GM18907 (cell line): ENCODE measurements around the gene CCRL2.
A peak's percentile ranks its signal among the peaks of the same experiment; 100 is the strongest.
"Not testable (repeated sequence)": the region's sequence is repeated elsewhere in the genome, so short reads cannot be mapped to it uniquely, and the experiment has no call there.

ENCODE experiments used
- ATAC-seq: cut with Tn5 transposase; IDR thresholded peaks from one replicate; pipeline ENCODE4 v1.9.1; 2021; ENCODE audit warnings: mild to moderate bottlenecking, moderate library complexity; ENCODE audit not compliant: unreplicated experiment

CCRL2 gene

DNA sequence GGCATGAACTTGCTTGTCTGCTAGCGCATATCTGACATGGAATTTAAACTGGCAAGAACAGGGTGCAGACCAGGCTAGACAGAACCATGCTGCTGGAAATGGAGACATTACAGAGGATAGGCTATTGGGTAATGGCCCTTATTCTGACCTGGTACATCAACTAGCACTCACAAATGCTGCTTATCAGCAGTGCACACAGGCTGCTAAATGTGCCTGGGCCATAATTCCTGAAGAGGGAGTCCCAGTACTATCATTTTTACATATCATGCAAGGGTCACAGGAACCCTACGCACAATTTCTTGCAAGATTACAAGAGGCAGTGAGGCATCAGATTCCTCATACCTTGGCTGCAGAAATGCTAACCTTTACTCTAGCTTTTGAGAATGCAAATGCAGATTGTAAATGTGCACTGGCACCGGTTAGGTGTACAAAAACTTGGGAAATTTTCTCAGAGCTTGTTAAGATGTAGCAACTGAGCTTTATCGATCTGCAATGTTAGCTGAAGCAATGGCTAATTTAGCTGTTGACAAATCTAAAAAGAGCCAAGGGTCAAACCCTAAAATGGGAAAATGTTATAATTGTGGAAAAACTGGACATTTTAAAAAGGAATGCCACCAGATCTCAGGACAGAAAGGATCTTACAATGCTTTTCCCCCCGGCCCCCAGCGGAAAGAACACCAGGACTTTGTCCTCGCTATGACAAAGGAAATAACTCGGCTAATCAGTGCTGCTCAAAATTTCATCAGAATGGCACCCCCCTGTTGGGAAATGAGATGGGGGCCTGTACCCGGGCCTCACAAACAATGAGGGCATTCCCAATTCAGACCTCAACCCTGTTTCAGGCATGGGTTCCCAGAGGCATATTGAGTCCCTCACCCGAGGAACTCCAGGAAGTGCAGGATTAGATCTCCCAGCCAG lies 21.1 kb downstream of the CCRL2 start:
- no peak for ATAC-seq

DNA sequence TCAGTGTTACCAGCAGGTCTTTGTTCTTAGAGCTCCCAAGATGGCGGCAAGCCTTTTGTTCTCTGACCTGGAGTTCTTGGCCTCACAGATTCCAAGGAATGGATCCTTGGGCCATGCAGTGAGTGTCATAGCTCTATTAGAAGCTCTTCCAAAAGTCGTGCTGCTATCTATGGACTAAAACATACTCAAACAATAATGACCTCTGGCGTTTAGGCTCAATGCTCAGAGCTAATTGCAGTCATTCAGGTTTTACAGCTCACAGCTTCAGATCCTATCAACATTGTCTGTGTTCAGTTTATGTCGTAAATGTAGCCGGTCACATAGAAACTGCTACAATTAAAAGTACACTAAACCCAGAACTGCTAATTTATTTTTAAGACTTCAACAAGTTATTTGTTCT lies 22.2 kb downstream of the CCRL2 start:
- ATAC-seq, result no peak

DNA sequence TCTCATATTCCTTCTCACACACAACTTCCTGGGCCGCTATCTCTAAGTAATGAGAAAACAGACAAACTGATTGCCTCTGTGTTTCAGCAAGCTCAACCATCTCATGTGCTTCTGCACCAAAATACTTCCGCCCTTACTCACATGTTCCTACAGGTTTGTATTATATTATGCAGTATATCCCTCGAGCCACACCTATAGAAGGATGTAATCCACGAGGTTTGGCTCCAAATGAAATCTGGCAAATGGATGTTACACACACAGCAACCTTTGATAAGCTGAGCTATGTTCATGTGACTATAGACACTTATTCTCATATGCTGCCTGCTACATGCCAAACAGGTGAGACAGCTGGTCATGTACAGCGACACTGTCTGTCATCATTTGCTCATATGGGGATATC lies 22.6 kb downstream of the CCRL2 start:
- no peak for ATAC-seq

DNA sequence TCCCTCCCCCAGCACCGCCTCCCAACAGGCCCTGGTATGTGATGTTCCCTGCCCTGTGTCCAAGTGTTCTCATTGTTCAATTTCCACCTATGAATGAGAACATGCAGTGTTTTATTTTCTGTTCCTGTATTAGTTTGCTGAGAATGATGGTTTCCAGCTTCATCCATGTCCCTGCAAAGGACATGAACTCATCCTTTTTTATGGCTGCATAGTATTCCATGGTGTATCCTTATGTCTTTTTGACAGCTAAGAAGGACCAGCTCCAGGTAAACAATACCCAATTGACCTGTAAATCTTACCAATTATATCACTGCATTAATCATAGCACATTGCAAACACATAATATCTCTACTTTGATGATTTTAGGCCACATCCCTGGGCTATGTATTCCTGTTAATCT lies 23.8 kb downstream of the CCRL2 start:
- not testable (repeated sequence) for ATAC-seq

DNA sequence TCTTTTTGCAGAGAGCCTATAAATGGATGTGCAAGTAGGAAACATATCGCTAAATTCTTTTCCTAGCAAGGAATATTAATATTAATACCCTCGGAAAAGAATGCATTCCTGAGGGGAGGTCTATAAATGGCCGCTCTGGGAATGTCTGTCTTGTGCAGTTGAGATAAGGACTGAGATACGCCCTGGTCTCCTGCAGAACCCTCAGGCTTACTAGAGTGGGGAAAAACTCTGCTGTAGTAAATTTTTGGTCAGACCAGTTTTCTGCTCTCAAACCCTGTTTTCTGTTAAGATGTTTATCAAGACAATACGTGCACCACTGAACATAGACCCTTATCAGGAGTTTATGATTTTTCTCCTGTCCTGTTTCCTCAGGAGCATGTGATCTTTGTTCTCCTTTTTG lies 24.8 kb downstream of the CCRL2 start:
- ATAC-seq, result not testable (repeated sequence)

DNA sequence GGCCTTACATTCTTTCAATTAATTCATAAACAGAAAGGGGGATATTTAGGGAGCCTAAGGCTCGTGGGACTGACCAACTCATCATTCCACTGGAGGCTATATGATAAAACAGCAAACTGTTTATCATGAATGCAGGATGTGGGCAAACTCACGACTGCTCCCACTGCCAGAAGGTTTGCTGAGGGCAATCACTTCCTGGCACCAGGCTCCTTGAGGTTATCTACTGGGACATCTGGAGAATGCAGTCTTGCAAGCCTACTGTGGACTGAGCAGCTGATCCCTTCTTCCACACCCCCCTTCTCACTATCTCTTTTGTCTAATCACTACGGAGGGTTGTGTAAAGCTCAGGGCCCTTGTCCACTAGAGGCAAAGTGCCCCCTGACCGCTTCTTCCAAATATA lies 26.1 kb downstream of the CCRL2 start:
- not testable (repeated sequence) for ATAC-seq

DNA sequence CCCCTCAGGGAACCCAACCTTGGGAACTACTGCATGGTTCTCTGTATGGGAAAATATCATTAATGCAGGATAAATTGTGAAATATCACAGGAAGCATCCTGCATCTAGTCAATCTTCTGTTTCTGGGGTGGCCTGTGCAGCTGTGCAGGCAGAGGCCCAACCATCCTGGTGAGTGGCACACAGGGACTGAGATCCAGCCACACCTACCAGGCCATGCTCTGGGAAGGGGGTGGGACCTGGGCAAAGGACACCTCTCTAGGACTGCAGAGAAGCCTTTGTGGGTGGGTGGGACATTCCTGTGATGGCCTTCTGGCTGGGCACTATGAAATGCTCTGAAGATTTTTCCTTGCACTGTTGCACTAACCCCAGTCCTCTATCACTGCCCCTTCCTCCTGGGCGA lies 26.8 kb downstream of the CCRL2 start:
- no peak for ATAC-seq

DNA sequence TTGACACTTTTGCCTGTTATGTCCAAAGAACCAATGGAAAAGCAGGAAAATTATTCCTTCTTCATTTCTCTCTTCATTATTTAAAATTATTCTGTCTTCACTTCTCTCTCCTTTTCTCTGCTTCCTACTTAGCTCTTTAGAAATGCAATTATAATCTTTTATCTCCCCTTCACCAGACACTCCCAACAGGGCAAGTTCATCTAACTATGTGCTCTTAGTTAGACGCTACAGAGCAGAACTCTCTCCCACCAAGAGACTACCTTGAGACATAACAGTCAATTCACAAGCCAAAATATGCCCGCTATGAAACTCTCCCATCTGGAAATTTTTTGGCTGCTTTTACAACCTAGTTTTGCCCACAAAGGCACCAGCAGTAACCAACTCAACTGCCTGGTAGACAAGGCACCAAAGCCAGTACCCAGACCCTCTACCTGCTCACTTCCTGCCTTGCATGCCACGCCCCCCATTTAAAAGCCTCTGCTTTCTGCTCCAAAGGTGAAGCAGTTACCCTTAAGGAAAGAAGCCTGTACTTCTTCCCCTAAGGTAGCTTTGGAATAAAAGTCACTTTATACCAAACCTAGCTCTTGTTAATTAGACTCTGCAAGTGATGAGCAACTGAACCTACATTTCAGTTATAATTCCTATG lies 28.1 kb downstream of the CCRL2 start:
- ATAC-seq, result no peak

DNA sequence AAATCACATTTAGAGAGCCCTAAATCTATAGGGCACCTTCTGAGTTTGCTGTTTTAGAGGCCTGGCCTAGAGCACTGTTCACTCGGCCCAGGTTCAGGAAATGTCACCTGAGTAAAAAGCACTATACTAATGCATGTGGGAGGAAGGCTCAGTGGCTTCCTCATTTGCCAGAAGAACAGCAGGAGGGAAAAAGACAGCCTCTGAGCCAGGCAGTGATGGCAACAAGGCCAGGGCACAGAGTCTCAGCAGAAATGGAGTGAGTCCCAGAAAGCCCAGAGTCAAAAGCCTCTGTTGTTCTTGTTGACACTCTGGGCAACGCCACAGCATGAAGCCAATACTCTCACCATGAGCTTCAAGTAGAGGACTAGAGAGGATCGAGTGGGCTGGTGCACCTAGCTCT lies 31.8 kb downstream of the CCRL2 start:
- no peak for ATAC-seq

DNA sequence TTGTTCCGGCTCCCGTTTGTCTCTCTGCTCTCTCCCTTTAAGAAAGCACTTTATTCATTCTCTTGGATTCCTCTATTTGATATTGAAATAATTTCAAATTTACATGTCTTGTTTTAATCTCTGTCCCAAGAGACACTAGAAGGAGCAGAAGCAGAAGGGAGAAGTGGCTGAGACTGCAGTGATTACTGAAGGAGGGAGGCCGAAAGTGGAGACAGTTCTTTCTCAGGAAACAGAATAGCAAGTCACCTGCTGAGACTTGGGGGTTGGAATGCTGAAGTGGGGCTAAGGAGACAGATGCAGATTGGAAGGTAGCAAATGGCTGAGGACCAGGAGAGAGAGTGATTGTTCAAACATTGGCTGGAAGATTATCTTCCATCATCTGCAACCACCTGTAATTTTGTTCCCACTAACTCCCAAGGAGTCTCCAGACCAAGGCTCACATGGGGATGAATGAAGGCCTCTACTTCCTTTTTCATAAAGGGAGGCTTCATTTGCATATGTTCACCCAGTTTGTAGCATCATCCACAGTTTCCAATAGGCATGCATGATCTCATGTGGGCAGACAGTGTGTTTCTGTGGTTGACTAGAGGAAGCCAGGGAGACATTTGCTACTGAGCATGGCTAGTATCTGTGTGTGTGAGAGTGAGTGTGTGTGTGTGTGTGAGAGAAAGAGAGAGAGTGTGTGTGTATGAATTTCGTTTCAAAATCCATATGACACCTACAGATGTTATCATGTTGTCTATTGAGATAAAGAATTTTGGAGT lies 33.7 kb downstream of the CCRL2 start:
- peak; percentile 85 for ATAC-seq

DNA sequence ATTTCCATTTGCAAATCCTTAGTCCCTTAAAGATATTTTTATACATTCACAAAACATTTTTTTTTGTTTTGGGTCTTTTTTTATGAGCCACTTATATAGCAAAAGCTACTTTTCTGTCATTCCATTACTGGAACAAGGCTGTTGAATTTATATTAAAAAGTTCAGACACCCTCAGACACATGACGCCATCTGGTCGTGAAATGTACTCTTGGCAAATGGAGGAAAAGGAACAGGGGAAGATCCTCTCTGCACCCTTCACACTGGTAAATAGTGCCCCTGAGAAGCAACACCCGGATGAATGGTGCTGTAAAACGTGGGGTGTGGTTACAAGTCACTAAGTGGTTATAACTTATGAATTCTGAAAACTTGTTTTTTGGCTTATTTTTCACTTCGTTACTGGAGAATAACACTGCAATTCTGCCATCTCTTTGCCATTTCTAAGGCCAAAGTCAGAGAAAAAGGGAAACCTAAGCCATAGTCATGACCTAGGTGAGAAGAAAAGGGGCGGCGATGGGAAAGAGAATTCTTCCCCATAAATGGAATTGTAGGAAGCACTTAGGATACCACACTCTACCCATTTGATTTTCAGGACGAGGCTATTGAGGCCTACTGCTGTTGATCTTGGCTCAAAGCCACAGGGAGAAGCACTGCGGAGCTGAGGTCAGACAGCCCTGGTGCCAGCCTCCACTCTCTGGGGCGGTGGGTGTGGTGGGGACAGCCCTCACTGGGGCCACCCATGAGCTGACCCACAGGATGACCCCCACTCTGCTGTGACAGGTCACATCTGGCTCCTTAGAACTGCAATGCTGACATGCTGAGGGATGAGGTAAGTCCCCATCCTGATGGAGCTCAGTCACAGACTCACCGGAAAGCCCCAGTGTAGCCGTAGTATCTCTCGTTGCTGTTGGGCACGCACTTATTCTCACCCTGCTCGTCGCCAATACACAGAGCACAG lies 35.8 kb downstream of the CCRL2 start:
- ATAC-seq, result no peak

DNA sequence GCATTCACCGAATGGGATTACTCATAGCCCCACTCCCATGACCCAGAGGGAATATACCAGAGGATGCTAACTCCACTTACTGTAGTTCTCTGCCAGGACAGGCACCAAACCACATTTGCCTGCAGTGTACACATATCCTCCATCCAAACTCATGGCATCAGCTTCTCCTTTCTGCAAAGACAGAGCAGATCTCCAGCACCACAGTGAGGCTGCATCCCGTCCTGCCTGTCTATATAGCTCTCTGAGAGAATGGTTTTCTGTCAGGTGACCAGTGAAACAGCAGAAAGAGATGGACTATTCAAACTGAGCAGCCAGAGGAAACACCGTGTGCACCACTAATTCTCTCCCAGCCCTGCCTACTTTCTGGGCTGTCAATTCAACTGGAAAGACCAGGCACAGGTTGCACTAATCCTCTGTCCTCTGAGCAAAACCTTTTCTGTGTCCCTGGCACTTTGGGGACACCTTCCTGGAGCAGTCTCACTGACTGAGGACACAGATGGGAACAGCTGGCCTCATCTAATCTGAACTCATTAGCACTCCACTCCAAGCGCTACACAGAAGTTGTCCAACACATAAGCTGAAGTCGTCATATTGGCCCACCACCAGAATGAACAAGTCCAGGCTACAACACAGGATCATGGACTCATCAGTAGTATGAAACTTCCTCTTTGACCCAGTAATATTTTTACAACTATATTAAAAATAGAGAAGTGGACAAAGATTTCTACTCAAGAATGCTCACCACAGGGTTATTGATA lies 40.3 kb downstream of the CCRL2 start:
- ATAC-seq, result no peak

DNA sequence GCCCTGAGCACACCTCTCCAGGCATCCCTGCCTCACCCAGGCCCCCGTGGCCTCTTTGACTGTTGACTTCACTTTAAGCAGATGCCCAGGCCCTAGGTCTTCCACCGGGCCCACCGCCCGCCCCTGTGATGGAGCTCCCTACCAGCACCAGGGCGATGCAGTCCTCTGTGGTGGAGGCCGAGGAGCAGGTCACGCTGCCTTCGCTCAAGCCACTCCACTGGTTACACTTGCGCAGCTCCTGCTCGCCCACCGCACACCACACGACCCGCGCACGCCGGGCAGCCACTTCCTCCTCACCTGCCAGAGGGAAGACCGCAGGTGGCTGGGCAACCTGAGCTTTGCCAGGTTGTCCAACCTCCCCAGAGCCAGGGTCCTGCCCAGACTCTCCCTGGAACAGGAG lies 41.7 kb downstream of the CCRL2 start:
- no peak for ATAC-seq

DNA sequence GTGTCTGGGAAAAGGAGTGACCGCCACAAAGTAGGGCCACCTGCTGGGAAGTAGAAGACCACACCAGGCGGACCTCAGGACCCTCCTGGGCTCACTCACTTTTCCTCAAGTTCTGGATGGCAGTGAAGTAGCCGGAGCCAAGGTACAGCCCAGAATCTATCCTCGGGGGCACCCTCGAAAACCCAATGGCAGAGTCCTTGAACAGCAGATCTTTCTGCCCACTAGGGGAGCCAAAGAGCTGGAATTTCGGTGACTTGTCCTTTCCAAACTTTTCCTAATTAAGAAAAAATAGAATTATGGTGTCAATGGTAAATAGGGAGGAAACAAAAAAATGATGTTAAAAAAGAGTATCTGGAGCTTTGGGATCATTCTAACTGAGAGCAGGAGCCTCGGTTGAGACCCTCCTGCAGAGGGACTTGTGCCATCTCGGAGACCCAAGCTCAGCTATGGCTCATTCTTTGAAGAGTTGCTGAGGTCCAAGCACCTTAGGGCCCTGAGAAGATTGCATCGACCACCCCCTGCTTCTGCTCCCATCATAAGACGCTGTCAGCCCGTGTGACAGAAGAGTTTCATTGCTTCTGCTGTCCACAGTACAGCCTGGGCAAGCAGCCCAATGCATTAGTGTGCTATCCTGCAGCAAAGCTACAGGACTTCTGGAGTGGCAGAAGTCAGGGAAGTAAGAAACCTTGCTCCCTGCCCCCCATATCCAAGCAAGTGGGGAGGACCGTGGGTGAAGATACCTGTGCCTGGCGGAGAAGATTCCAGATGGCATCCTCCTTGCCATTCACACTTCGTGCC lies 42.9 kb downstream of the CCRL2 start:
- ATAC-seq, result no peak

DNA sequence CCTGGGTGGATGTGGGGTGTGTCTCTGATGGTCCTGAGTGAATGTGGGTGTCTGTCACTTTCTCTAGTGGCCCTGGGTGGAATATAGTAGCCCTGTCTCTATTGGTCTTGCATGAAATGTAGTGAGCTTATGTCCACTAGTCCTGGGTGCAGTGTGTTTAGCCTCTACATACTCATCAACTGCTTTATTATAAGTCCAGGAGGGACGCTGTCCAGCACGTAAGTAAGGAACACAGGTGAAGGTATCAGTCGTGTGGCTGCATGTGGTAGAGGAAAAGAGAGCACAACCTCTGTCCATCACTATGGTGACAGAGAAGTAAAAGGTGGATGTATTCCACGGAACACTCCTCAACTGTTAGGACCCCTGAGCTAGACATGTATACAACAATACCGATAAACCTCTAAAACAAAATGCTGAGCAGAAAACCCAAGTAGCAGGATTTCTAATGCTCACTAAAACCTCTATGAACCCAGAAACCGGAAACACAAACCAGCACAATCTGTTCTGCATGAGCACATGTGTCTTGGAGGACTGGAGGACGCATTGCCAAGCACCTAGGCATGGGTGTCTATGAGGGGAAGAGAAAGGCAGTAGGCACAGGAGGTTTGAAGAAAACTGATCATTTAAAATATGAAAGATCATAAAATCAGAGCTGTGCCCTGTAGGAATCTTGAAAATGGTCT lies 46.6 kb downstream of the CCRL2 start:
- no peak for ATAC-seq

DNA sequence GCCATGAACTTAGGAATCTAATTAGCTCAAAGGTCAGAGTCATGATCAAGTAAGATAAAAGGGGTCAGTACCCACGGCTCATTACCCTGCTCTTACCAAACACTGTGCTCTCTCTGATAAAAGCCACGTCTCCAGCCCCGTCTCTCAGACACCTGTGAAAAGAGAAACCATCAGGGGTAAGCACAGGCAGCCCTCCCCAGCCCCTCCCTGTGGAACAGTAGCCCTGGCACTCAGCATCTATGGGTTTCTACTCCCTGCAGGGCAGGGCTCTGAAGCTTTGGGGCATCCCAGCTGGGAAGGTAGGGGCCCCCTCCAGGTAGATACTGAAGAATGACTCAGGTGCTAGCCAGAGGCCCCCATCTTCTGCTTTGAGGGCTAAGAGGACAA lies 47.1 kb downstream of the CCRL2 start:
- ATAC-seq, result no peak

DNA sequence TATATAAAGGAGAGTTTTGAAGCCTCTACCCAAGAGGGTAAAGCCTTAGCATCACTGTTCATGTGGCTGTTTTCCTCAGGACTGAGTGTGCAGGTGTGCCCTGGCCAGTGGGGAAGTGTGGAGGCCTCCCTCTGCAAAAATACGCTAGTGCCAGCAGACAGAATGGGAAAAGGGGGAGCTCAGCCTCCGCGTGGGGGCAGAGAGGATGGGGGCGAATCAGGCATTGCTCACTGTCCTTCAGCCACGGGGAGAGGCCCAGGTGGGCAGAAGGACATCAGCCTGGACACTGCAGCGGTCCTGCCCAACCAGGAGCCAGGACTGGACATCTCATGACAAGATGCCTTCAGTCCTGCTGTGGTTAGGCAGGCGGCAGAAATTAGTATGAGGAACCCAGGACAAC lies 47.5 kb downstream of the CCRL2 start:
- no peak for ATAC-seq
